HL-60 (cell line): ENCODE results near the gene RAB28.

Experiments used
- CTCF ChIP-seq: IDR thresholded peaks from one replicate; pipeline ENCODE4 v1.5.1; 2011; ENCODE audit warnings: low read length, control low read depth, inconsistent platforms; ENCODE audit not compliant: insufficient read depth
- POLR2AphosphoS5 ChIP-seq: IDR thresholded peaks from 2 replicates; pipeline ENCODE4 v1.6.1; 2012; ENCODE audit warnings: low read depth
- SPI1 ChIP-seq: IDR thresholded peaks from 2 replicates; pipeline ENCODE4 v1.6.1; 2012; ENCODE audit warnings: low read depth, mild to moderate bottlenecking, borderline replicate concordance

- no peak for TF ChIP-seq CTCF
- no peak for TF ChIP-seq POLR2AphosphoS5
- no peak for TF ChIP-seq SPI1
These were observed 39.0 kb upstream of the RAB28 start for GRCh38 chr4:13523105-13523477.
